Measurements from ENCODE around the gene KSR1. TPM values are rescaled to one million over a fixed set of nuclear protein-coding genes. Genes with fewer than 3 reads are reported as not detected.

KSR1 gene
- total and polyA plus RNA-seq, 2 of the 8 experiments (the other 6 are each of a cell fraction or from before 2014, with no cell fraction given) = 14.1 to 34.7 TPM

DNA sequence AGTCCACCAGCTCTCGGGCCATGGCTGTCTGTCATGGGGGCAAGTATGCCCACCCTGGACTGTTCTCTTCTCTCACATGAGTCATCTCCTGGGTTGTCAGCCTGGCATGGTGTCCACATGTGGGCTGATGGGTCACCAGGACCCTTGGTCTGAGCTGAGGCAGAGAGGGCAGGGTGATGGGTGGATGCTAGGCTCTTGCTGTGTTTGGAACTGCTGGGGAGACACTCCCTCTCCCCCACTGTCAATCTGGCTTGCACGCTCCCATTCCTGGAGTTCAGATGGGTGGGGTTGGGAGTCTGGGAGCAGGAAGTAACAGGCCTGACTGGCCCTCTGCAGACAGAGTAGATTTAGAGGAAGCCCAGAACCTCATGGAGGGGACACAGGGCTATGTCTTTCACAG is 28.9 kb downstream of the KSR1 start:
- Histone ChIP-seq H3K14ac (ENCODE audit: insufficient read length) (no peak overlapping the region), H3K9ac (replicated peaks in 1 of 4; ENCODE audit: extremely low read depth in 1 of 4, low read depth in 3 of 4, low read length in 3 of 4) (no peak overlapping the region), H3K4me1 (replicated peaks in 1 of 4; ENCODE audit: control insufficient read depth in 3 of 4, insufficient read depth in 4 of 4, low read length in 3 of 4) (peaks cover 6 to 18% (median 11%) of the 10 kb centered on the region in 4 experiments; a peak in 6 of 7 replicates), H3K9me3 (ENCODE audit: insufficient read depth in 2 of 2, low read depth in 1 of 2, low read length in 1 of 2) (no peaks in the 10 kb centered on the region; a peak in 1 of 4 replicates), H3K4me3 (ENCODE audit: extremely low read depth in 1 of 4, insufficient read depth in 2 of 4, low read depth in 3 of 4, low read length in 4 of 4) (no peak overlapping the region), H2BK5ac (ENCODE audit: low read depth, low read length) (no peak overlapping the region; the same call in 1 of the 2 replicates), H4K20me1 (replicated peaks in 1 of 2; ENCODE audit: control insufficient read depth in 1 of 2, insufficient read depth in 2 of 2, low read length in 2 of 2) (peaks cover 0 to 1% of the 10 kb centered on the region in 2 experiments), H3K4me2 (ENCODE audit: insufficient read depth in 1 of 2, low read depth in 2 of 2, low read length in 2 of 2) (no peak overlapping the region), H3K56ac (replicated peaks; ENCODE audit: insufficient read length, low read depth, low read length) (no peak overlapping the region), H3K23ac (ENCODE audit: insufficient read length) (no peak overlapping the region), H2BK15ac (ENCODE audit: low read length) (peak overlapping the region; percentile 50; the same call in 1 of the 2 replicates), H4K91ac (replicated peaks; ENCODE audit: insufficient read length, low read length) (no peak overlapping the region), H2AK5ac (ENCODE audit: low read depth, low read length) (no peak overlapping the region), H2BK12ac (ENCODE audit: low read depth, low read length) (no peak overlapping the region), H3K27ac (ENCODE audit: low read depth, low read length) (no peak overlapping the region), H3K79me1 (ENCODE audit: low read depth, low read length) (peaks cover 11% of the 10 kb centered on the region), H3K36me3 (ENCODE audit: control insufficient read depth in 2 of 4, insufficient read depth in 4 of 4, low read length in 3 of 4) (no peaks in the 10 kb centered on the region), H3K23me2 (ENCODE audit: low read depth, low read length) (no peaks in the 10 kb centered on the region), H2AFZ (ENCODE audit: low read length) (no peak overlapping the region), H2BK20ac (ENCODE audit: low read length) (no peak overlapping the region), H4K8ac (ENCODE audit: extremely low read depth, insufficient read depth, low read length) (no peak overlapping the region; the same call in 1 of the 2 replicates), H3K18ac (ENCODE audit: extremely low read depth, low read length) (no peak overlapping the region), H3K79me2 (ENCODE audit: control insufficient read depth in 1 of 2, insufficient read depth in 2 of 2, low read length in 2 of 2) (peaks cover 0 to 61% of the 10 kb centered on the region in 2 experiments; a peak in 2 of 4 replicates), H4K5ac (ENCODE audit: insufficient read length, low read depth, low read length) (no peak overlapping the region), H3K27me3 (replicated peaks in 1 of 4; ENCODE audit: control insufficient read depth in 3 of 4, extremely low read depth in 1 of 4, insufficient read depth in 3 of 4, low read length in 3 of 4) (no peaks in the 10 kb centered on the region), H3K4ac (replicated peaks; ENCODE audit: insufficient read length, low read depth, low read length) (peak overlapping the region; percentile 50), H2BK120ac (replicated peaks; ENCODE audit: low read depth, low read length) (no peak overlapping the region)
- no peak for TF ChIP-seq CBX5 (IDR thresholded peaks at IDR 0.05; ENCODE audit: low read depth, low read length)
- no peak for TF ChIP-seq CBX8 (IDR thresholded peaks at IDR 0.05; ENCODE audit: borderline replicate concordance, low read depth, low read length)
- no peak for TF ChIP-seq BACH1 (IDR thresholded peaks at IDR 0.05; ENCODE audit: low read length)
- TF ChIP-seq RNF2 (IDR thresholded peaks at IDR 0.05; ENCODE audit: borderline replicate concordance, low read depth, low read length, missing control alignments, poor library complexity, severe bottlenecking) = no peak
- TF ChIP-seq POU5F1 (IDR thresholded peaks at IDR 0.05; ENCODE audit: low read depth, low read length) = no peak
- no peak for TF ChIP-seq EZH2 (IDR thresholded peaks at IDR 0.05; ENCODE audit: low read depth, low read length, severe bottlenecking)
- TF ChIP-seq ASH2L (IDR thresholded peaks at IDR 0.05; ENCODE audit: low read length) = no peak
- no peak for TF ChIP-seq TBP (IDR thresholded peaks at IDR 0.05; ENCODE audit: low read depth, low read length)
- TF ChIP-seq GTF2F1 (IDR thresholded peaks at IDR 0.05; ENCODE audit: borderline replicate concordance, low read depth, low read length) = no peak
- no peak for TF ChIP-seq CEBPB (IDR thresholded peaks at IDR 0.05; ENCODE audit: low read depth, low read length)
- no peak for TF ChIP-seq KDM4A (IDR thresholded peaks at IDR 0.05; ENCODE audit: low read depth, low read length, severe bottlenecking)
- ChIA-PET POLR2A (ENCODE audit: partially characterized antibody) (no interaction called here), CTCF (ENCODE audit: partially characterized antibody) (interaction anchor here (0.7 to 1.7 kb wide), 2 partner anchors 28 to 29 kb away, joined by 3 to 6 read pairs; partner anchors contain the start of gene KSR1)
- FAIRE-seq = no peak
- DNase-seq (ENCODE audit: low read depth in 1 of 2, low spot score in 2 of 2) = no peak
- 79% methylated on average over 2 of the region's 2 CpGs; no CpG with 5 or more reads in 1 of the 2 experiments for WGBS, 2 experiments (ENCODE audit: extremely low coverage in 1 of 2, insufficient coverage in 1 of 2, insufficient read length in 1 of 2, insufficient replicate concordance in 2 of 2, low coverage in 1 of 2, low lambda C conversion rate in 2 of 2, missing lambda C conversion rate in 1 of 2)

Data from H1 (cell line).